ENCODE measurements around the gene KCNMB1.

The KCNMB1 gene

GRCh38 chr5:170363671-170364070 lies 25.5 kb downstream of the KCNMB1 start:
- no peaks in the 10 kb centered on the region for H3K9me3 ChIP-seq (ENCODE audit: low read depth, low read length)
- H3K36me3 ChIP-seq (ENCODE audit: insufficient read depth, low read length) = no peaks in the 10 kb centered on the region
- no peak overlapping the region for H3K9ac ChIP-seq (ENCODE audit: insufficient read length)
- no peak for TF ChIP-seq EZH2 (IDR thresholded peaks at IDR 0.05)
- no peak overlapping the region for H3K4me3 ChIP-seq
- no peak overlapping the region for H3K27ac ChIP-seq
- no peak for DNase-seq (ENCODE audit: low read depth, low spot score)

- H3K9me3 ChIP-seq (ENCODE audit: low read depth, low read length) = no peaks in the 10 kb centered on the region
- TF ChIP-seq FOXP2 (optimal IDR thresholded peaks at IDR 0.05; ENCODE audit: control extremely low read depth, extremely low read length, insufficient read depth) (no peak), EZH2 (IDR thresholded peaks at IDR 0.05) (no peak), POLR2AphosphoS5 (IDR thresholded peaks at IDR 0.05; ENCODE audit: borderline replicate concordance, low read depth, low read length) (no peak)
- H3K36me3 ChIP-seq (ENCODE audit: insufficient read depth, low read length) = no peaks in the 10 kb centered on the region
- H3K9ac ChIP-seq (ENCODE audit: insufficient read length) = no peak overlapping the region
- DNase-seq (ENCODE audit: low read depth, low spot score) = no peak
- H3K4me3 ChIP-seq = no peak overlapping the region
- no peak overlapping the region for H3K27ac ChIP-seq
Observed at GRCh38 chr5:170362656-170363055, 26.5 kb downstream of the KCNMB1 start.

DNA sequence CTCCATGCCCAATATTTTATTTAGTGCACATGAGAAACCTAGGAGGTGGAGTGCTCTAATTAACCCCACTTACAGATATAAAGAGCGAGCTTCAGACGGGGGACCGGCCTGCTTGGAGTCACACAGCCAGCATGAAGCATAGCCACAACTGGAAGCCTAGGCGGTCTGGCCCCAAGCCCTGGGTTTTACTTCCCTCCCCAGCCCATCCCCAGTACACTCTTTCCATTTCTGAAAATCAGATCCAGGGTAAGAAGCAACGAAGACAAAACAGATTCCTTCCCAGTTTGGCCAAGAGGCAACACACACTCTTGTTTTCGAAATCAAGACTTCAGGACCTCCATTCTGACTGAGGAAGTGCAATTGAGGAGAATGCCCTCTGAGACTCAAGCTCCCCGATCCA lies 27.1 kb downstream of the KCNMB1 start:
- Histone ChIP-seq H3K9ac (ENCODE audit: insufficient read length) (no peak overlapping the region), H3K27ac (no peak overlapping the region), H3K4me3 (no peak overlapping the region), H3K9me3 (ENCODE audit: low read depth, low read length) (no peaks in the 10 kb centered on the region), H3K36me3 (ENCODE audit: insufficient read depth, low read length) (no peaks in the 10 kb centered on the region)
- TF ChIP-seq POLR2AphosphoS5 (IDR thresholded peaks at IDR 0.05; ENCODE audit: borderline replicate concordance, low read depth, low read length) (no peak), EZH2 (IDR thresholded peaks at IDR 0.05) (no peak), FOXP2 (optimal IDR thresholded peaks at IDR 0.05; ENCODE audit: control extremely low read depth, extremely low read length, insufficient read depth) (no peak)
- DNase-seq (ENCODE audit: low read depth, low spot score) = no peak

- no peak for DNase-seq (ENCODE audit: low read depth, low spot score)
Observed at GRCh38 chr5:170361616-170362015, 27.6 kb downstream of the KCNMB1 start.

GRCh38 chr5:170361116-170361515 lies 28.1 kb downstream of the KCNMB1 start:
- TF ChIP-seq EZH2 (IDR thresholded peaks at IDR 0.05) = no peak
- no peak for TF ChIP-seq FOXP2 (optimal IDR thresholded peaks at IDR 0.05; ENCODE audit: control extremely low read depth, extremely low read length, insufficient read depth)
- TF ChIP-seq POLR2AphosphoS5 (IDR thresholded peaks at IDR 0.05; ENCODE audit: borderline replicate concordance, low read depth, low read length) = no peak
- no peak overlapping the region for H3K9ac ChIP-seq (ENCODE audit: insufficient read length)

More at GRCh38 chr5:170361616-170362015, 27.6 kb downstream of the KCNMB1 start:
- Histone ChIP-seq H3K36me3 (ENCODE audit: insufficient read depth, low read length) (no peaks in the 10 kb centered on the region), H3K9ac (ENCODE audit: insufficient read length) (no peak overlapping the region), H3K9me3 (ENCODE audit: low read depth, low read length) (no peaks in the 10 kb centered on the region), H3K4me3 (no peak overlapping the region), H3K27ac (no peak overlapping the region)
- TF ChIP-seq FOXP2 (optimal IDR thresholded peaks at IDR 0.05; ENCODE audit: control extremely low read depth, extremely low read length, insufficient read depth) (no peak), POLR2AphosphoS5 (IDR thresholded peaks at IDR 0.05; ENCODE audit: borderline replicate concordance, low read depth, low read length) (no peak), EZH2 (IDR thresholded peaks at IDR 0.05) (no peak)

GRCh38 chr5:170360709-170361108 lies 28.5 kb downstream of the KCNMB1 start:
- Histone ChIP-seq H3K9me3 (ENCODE audit: low read depth, low read length) (no peaks in the 10 kb centered on the region), H3K4me3 (no peak overlapping the region), H3K27ac (no peak overlapping the region), H3K36me3 (ENCODE audit: insufficient read depth, low read length) (no peaks in the 10 kb centered on the region), H3K9ac (ENCODE audit: insufficient read length) (no peak overlapping the region)
- DNase-seq (ENCODE audit: low read depth, low spot score) = no peak
- TF ChIP-seq EZH2 (IDR thresholded peaks at IDR 0.05) = no peak
- no peak for TF ChIP-seq POLR2AphosphoS5 (IDR thresholded peaks at IDR 0.05; ENCODE audit: borderline replicate concordance, low read depth, low read length)
- TF ChIP-seq FOXP2 (optimal IDR thresholded peaks at IDR 0.05; ENCODE audit: control extremely low read depth, extremely low read length, insufficient read depth) = no peak

More at GRCh38 chr5:170361116-170361515, 28.1 kb downstream of the KCNMB1 start:
- Histone ChIP-seq H3K36me3 (ENCODE audit: insufficient read depth, low read length) (no peaks in the 10 kb centered on the region), H3K9me3 (ENCODE audit: low read depth, low read length) (no peaks in the 10 kb centered on the region), H3K27ac (no peak overlapping the region), H3K4me3 (no peak overlapping the region)
- DNase-seq (ENCODE audit: low read depth, low spot score) = no peak

DNA sequence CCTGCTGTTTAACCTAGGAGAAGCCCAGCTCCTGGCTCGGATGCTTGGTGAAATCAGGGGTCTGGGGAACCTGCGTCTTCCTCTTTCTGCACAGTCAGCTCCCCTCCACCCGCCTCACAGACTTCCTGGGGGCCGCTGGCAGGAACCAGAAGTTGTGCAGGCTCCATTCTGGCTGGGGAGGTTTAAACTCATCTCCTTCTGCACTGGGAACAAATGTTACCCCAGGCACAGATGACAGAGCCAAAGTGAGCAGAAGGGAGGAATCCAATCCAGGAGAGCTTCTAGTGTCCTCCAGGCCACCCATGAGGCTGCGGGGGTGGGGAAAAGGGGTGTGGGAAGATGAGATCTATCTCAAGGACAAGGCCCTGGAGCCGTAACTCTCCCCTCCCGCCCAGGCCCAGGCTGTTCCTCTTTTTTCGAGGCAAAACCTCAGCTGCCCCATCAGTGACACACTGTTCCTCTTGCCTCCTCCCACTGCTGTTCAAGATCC lies 31.2 kb downstream of the KCNMB1 start:
- DNase-seq (ENCODE audit: low read depth, low spot score) = no peak
- Histone ChIP-seq H3K27ac (no peak overlapping the region), H3K9me3 (ENCODE audit: low read depth, low read length) (no peaks in the 10 kb centered on the region), H3K36me3 (ENCODE audit: insufficient read depth, low read length) (no peaks in the 10 kb centered on the region), H3K4me3 (no peak overlapping the region), H3K9ac (ENCODE audit: insufficient read length) (no peak overlapping the region)
- TF ChIP-seq POLR2AphosphoS5 (IDR thresholded peaks at IDR 0.05; ENCODE audit: borderline replicate concordance, low read depth, low read length) (no peak), EZH2 (IDR thresholded peaks at IDR 0.05) (no peak), FOXP2 (optimal IDR thresholded peaks at IDR 0.05; ENCODE audit: control extremely low read depth, extremely low read length, insufficient read depth) (no peak)

- Histone ChIP-seq H3K4me3 (no peak overlapping the region), H3K36me3 (ENCODE audit: insufficient read depth, low read length) (no peaks in the 10 kb centered on the region), H3K9me3 (ENCODE audit: low read depth, low read length) (no peaks in the 10 kb centered on the region), H3K27ac (no peak overlapping the region), H3K9ac (ENCODE audit: insufficient read length) (no peak overlapping the region)
- no peak for DNase-seq (ENCODE audit: low read depth, low spot score)
- TF ChIP-seq POLR2AphosphoS5 (IDR thresholded peaks at IDR 0.05; ENCODE audit: borderline replicate concordance, low read depth, low read length) = no peak
- TF ChIP-seq EZH2 (IDR thresholded peaks at IDR 0.05) = no peak
- TF ChIP-seq FOXP2 (optimal IDR thresholded peaks at IDR 0.05; ENCODE audit: control extremely low read depth, extremely low read length, insufficient read depth) = no peak
Observed at GRCh38 chr5:170355601-170356098, 33.5 kb downstream of the KCNMB1 start.

DNA sequence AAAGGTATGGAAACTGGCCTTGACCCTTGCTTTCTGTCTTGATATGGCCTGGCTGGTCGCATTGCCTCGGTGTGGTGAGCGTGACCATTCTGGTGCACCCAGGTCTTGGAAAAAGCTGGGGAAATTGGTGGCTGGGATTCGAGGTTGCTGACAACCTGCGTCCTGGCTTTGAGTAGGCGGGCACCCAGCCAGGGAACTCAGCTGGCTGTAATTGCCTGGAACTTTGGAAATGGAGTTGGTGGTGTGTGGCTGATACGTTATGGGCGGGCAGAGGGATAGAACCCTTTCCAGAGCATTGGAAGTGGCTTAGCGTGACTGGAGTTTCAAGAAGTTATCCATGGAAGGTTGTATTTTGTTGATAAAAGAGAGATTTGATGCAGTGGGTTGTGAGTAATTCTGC lies 35.2 kb downstream of the KCNMB1 start:
- DNase-seq (ENCODE audit: low read depth, low spot score) = no peak
- H3K9me3 ChIP-seq (ENCODE audit: low read depth, low read length) = no peaks in the 10 kb centered on the region
- H3K4me3 ChIP-seq = no peak overlapping the region
- no peaks in the 10 kb centered on the region for H3K36me3 ChIP-seq (ENCODE audit: insufficient read depth, low read length)
- no peak overlapping the region for H3K9ac ChIP-seq (ENCODE audit: insufficient read length)
- no peak overlapping the region for H3K27ac ChIP-seq
- TF ChIP-seq POLR2AphosphoS5 (IDR thresholded peaks at IDR 0.05; ENCODE audit: borderline replicate concordance, low read depth, low read length) = no peak
- TF ChIP-seq EZH2 (IDR thresholded peaks at IDR 0.05) = no peak
